ENCODE measurements around the gene OSBPL10. TPM values are rescaled to one million over a fixed set of nuclear protein-coding genes. Genes with fewer than 3 reads are reported as not detected.

Gene OSBPL10
- total and polyA plus RNA-seq, 2 of the 8 experiments (the other 6 are each of a cell fraction or from before 2014, with no cell fraction given): 26.2 to 86.7 TPM

- TF ChIP-seq CTCF (IDR thresholded peaks at IDR 0.05; ENCODE audit: control extremely low read depth in 1 of 3, insufficient read depth in 1 of 3, low read depth in 1 of 3, low read length in 3 of 3) (no peak), FOSL1 (IDR thresholded peaks at IDR 0.05; ENCODE audit: insufficient read depth, low read depth, low read length) (no peak)
These were observed 20.9 kb downstream of the OSBPL10 start (continued) for GRCh38 chr3:31959951-31960792.
